GM21447 (cell line): ENCODE data around the gene TIFAB.

ENCODE experiments used
- ATAC-seq: cut with Tn5 transposase; IDR thresholded peaks from one replicate; pipeline ENCODE4 v1.9.1; 2021; ENCODE audit not compliant: unreplicated experiment

Gene TIFAB

DNA sequence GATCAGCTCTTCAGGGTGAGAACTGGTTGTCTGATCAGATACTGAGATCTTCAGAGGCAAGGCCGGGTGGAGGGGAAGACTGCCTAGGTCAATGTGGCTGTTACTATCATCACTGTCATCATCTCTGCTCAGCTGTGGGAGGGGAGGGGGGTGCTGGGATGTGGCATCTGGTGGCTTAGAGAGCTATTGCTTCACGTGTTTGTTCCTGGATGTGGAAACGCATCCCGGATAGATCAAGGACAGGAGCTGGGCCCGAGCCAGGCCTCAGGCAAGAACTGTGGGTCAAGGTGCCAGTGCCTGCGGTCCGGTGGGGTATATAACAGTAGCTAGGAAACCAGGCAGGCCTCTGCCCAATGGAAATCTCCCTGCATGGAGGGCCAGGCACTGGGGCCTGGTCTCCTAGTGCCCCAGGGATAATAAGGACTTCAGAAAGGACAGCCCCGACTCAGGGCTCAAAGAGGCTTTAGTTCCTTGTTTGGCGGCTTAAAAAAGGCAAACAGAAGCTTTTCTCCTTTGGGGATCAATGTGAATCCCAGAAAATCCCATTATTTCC is 30.3 kb upstream of the TIFAB start:
- ATAC-seq, result no peak

DNA sequence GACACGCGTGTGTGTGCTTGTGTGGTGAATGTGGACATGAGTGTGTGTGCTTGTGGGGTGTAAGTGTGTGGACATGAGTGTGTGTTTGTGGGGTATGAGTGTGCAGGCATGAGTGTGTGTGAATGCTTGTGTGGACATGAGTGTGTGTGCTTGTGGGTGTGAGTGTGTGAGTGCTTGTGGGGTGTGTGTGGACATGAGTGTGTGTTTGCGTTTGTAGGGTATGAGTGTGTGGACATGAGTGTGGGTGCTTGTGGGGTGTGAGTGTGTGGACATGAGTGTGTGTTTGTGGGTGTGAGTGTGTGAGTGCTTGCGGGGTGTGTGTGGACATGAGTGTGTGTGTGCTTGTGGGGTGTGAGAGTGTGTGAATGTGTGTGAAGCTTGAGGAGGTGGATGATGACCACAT is 29.8 kb upstream of the TIFAB start:
- no peak for ATAC-seq

DNA sequence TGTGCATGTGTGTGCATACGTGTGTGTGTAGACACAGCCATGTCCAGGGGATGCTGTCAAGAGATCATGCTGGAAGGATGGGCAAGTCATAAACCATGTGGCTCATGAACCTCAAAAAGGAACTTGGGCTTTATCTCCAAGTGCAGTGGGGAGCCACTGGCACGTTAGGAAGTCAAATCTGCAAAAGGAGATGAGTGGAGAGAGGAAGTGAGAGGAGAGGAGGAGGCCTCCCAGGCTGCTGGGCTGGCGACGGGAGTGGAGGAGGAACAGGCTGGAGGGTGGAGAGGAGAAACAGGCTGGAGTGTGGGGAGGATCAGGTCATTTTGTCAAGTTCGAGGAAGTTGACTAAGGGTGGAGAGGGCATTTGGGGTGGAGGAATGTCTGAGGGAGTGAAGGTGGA is 29.2 kb upstream of the TIFAB start:
- ATAC-seq, result no peak

DNA sequence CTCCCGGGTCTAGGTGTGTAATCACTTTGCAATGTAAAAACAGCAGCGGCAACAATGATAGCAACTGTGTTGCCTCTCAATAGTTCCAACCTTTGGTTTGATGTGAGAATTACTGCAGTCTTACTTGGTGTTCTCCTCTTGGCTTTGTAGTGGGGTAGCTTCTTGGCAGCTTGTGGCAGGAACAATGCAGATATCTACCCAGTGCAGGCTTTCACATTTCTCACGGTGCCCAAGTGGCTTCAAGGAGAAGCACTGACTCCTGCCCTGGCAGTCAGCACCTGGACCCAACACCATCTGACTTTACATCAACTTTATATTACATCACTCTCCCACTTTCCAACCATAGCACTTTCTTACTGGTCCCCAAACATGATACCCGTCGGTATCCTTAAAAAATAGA is 28.4 kb upstream of the TIFAB start:
- ATAC-seq, result no peak

DNA sequence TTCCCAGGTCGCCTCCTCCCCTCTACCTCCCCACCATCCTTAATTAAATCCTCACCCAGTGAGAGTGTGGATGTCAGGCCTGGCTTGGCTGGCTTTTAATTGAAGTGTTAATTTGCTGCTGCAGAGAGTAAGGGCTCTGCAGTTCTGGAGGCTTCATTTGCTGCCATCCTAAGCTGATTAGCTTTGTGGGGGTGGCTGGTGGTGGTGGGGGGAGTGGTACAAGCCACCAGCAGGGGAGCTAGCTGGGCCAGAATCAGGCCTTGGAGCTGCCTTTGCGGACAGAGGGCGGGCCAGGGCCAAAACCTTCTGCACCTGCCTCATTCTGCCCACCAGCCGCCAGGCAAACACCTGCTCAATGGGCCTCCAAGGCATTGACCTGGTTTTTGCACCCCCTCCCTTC is 26.8 kb upstream of the TIFAB start:
- ATAC-seq, result no peak

DNA sequence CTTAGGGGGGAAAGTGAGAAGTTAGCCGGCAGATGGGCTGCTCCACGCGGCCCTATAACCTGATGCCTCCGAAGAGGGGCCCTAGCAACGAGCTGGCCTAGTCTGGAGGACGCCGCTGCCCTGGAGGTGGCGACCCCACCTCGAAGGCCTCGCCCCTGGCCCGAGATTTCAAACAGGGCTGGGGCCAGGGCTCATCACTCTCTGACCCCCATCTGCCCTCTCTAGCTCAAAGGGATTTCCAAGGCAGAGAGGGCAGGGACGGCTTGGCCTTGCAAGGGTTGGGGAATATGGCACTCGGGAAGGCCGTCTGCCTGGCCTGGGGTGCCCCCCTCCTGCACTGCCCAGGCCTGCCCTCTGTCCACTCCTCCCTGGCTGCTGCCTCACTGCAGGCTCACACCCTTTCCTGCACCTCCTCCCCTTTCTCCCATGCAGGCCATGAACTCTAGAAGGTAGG is 25.5 kb upstream of the TIFAB start:
- no peak for ATAC-seq

DNA sequence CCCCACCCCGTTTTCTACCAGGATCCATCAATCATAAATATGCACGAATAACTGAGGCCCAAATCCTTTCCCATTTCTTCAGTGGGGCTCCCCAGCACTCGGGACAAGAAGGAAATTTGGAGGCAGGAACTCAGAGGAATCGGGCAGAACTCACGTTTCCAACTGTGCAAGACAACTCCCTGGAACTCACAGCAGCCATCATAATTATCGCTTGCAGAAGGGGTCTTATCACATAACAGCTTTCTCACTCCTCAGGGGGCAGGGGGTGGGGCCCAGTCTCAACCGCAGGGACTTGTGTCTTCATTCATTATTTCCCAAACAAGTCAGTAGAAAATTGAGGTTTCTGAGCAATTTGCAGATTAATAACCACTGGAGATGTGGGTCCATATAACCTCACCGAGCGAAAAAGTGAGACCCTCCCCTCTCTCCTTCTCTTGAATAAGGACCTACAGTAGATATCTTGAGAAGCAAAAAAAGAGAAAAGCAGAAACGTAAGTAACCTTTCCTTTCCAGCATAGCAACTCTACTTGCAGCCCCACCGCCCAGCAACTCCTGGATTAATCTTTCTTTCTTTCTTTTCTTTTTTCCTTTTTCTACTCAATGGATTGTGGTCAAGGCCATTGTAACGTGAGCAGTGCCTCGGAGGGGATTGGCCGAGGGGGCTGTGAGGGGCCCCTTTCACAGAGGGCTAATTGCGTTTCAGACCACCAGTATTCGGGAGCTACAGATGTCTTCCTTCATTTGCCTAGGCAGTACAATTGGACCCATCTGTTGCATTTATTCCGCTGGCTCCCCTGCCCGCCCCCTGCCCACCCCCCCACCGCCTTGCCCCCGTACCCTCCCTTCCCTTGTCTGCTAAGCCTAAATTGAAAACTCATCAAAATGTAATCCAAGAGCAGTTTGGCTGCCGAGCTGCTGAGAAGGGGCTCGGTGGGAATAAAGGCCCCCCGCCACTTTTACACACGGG is 24.7 kb upstream of the TIFAB start:
- no peak for ATAC-seq

DNA sequence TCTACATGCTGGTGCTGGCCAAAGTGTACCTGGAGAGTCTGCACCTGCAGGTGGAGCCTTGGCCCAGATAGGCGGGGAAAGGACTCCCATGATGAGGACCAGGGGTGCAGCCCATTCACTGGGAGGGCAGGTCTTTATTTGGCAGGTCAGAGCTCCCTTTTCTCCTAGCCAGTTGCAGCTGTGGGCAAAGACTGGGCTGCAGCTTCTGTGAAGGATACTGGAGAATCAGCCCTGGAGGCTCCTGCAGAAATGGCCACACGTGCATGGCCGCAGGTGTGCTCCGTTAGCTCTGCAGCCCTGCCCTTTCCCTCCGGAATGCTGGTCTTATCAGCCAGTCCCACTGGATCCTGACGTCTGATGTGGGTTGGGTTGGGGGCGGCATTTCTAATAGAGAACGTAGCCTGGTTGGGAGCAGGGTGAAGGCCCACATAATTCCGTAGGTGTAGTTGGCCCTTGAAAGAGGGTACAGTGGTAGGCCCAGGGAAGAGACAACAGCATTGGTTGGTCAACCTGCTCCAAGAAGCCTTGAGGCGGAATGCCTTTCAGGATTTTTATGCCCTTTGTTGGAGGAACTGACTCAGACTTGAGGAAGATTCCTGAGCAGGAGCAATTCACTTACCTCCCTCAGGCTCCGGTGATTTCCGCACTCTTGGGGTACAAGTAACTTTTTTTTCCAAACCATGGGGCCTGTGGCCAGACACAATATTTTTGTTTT is 22.0 kb upstream of the TIFAB start:
- ATAC-seq, result no peak

DNA sequence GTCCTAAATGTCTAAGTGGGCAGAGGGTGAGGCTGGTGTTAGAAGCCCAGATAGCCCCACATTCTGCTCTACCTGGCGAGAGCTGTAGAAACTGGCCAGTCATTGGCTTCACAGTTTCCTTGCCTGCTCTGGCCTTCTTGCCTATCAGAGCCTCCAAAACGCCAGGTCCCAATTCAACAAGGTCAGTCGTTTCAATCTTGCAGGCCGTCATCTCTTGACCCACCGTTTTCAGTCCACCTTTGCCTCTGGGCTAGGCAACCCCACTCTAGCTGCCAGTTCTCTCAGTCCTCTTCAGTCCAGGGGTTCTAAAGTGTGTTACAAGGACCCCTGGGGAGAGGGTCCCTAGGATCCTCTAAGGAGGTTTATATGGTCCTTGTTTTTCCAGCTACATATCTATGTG is 20.0 kb upstream of the TIFAB start:
- no peak for ATAC-seq

DNA sequence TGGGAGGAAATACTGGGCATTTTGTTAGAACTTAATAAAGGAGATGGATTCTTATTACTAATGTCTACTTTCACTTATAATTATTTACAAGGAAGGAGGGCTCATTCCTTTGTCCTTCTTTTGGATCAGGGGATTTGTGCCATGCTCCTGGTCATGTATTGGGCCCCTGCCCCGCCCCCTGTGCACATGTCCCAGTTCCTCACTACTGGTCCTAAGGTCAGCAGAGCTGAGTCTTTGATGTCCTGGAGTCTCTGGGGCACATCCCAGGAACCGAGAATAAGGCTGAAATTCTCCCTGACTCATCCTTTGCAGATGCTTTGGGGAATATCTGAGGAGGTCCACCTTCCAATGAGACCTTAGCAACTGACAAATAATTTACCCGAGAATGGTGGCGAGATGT is 19.6 kb upstream of the TIFAB start:
- no peak for ATAC-seq

DNA sequence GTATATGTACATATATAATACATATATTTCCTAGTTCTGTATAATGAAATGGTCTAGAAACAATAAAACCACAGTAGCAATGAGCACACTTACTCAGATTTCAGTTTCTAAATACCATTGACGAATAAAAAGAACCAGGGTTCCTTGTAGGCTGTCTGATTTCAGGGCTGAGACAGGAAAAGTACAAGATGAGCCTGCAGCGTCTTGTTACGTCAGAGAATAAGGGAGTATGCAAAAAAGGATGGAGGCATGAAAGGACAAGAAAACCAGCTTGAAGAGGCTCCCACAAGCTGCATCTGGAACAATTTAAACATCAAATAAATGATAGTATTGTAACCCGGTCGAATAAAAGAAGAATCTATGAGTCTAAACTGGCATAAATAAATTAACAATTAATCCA is 17.8 kb upstream of the TIFAB start:
- ATAC-seq, result no peak

DNA sequence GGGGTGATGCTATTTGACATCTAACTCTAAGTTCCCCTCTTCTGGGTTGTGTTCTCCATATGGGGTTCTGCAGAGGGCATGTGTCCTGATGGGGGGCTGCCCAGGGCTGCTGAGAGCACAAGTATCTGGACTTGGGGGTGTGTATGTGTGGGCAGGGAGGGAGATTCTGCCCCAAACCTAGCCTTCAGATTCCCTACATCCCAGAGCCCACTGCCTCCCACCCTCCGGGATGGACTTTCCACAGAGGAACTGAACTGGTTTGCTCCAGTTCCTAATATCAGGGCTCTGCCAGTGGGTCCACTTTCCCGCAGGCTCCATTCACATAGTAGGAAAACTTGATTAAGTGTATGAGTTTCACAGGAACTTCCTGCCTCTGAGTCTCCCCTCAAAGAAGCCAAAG is 16.4 kb upstream of the TIFAB start:
- no peak for ATAC-seq

DNA sequence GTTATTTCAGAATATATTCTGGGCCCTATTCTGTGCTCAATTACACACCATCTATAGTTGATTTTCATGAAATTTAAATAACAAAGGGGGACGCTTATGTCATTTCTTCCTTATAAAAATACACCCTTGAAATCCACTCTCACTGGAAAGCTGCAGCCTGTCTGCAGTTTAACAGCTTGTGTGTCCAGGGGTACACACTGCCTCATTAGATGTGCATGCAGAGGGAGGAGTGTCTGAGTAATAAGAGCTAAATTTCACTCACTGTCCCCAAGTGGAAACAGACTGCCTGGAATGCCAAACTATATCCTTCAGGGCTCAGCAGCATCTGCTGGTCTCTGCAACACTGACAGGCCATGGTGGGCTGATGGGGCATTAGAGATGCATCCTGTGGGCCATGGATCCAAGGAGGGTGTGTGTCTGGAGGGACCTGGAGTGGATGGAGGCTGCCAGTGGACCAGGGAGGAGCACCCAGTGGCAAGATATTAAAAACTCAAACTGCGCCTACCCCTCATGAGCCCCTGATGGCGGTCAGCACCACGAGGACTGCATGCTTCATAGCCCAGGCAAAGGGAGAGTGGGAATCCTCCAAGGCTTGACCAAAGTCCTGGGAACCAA is 15.8 kb upstream of the TIFAB start:
- ATAC-seq, result no peak

DNA sequence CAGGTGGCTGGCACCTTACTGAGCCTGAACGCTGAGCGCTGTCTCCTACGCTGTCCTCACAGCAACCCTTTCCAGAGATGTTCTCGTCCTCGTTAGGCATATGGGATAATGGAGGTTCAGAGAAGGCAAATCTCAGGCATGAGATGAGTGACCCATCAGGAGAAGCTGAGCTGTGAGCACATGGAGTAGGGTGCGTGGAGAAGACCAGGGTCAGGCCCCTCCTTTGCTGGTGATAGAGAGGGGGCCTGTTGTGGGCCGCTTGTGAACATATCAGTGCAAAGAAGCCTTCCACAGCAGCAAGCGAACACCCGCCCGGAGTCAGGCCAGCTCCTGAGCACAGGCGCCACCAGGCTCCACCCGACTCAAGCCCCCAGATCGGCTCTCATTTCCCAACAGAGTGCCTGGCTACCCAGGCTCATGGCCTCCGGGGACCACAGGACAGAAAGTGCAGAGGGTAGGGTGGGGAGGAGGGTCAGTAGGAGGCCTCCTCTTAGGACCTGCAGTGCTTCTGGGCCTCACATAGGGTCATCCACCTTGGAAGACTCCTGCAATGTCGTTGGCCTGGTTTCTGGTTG is 15.0 kb upstream of the TIFAB start:
- no peak for ATAC-seq

DNA sequence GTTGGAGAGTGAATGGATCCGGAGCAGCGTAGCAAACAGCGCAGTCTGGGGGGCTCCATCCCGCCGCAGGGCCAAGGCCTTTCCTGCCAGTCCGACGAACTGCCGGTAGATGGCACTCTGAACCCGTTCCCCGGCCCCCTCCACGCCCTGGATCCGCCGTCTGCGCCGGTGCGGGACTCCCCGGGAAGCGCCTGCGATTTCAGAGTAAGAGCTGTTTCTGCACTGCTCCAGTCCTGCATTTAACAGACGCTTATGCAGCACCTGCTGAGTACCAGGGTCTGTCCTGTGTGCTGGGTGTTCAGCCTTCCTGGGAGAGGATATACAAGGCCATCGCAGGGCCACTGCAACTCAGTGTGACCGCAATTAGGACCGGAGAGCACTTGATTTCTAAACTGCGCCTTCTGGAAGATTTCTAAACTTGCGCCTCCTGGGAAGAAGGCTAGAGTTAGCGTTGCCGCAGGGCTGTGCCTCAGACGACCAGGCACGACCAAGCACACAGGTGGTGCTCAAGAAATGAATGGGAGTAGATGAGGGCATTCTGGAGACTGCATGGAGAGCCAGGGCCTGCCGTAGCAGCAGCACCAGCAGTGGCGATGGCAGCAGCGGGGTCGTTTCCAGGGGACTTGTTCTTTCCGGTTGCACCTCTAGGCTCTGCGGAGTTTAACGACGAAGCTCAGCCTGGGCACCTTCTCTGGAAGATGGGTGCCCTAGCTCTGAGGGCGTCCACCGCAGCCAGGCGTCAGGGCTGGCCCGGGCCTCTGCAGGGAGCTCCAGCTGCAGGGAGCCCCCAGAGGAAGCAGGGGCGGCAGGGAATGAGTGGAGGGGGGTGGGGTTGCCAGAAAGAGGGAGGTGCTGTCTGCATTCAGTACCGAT is 14.3 kb upstream of the TIFAB start:
- ATAC-seq, result no peak

DNA sequence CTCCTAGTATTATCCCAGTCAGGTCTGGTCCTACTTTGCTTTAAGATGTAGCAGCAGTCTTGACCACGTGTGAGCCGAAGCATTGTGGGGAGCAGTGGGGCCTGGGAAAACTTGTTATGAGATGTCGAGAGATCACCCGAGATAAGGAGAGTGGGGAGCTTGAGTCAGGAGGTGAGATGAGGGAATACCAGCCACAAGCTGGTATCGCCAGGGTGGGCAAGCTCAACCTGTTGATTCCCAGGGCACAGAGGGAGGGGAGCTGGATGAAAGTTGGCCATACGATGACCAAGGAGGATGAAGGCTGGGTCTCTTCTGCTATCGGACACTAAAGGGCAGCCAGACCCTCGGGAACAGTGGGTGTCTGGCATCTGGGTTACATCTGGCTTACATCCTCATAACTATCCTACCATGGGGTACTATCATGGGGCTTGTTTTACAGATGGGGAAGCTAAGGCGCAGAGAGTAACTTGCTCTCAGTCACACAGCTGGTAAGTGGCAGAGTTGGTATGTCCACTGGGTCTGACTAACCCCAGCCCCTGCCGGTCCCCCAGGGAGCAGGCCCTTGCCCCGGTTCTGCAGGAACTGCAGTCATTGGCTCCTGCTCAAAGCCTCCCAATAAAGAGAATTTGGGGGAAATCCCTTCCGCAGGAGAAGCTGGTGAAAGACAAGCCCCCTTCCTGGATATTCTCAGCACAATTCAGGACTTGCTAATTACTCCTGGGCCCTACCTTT is 13.4 kb upstream of the TIFAB start:
- ATAC-seq, result no peak

DNA sequence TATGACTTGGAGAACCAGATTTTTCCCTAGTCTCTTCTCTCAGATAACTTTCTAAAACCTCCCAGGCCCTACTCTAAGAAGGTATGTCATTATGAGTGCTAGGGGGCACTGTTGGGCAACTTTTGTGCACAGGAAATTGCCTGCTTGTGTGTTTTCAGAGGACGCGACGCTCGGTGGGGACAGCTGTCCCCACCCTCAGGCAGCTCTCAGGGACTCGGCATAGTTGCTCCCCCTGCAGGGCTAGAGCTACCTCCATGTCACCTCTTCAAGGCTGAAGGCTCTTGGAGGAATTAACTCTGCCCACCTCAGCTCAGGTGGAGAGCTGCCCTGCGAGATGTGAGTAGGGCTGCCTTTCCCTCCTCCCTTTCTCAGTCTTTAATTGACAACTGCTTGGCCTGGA is 10.2 kb upstream of the TIFAB start:
- ATAC-seq, result no peak

DNA sequence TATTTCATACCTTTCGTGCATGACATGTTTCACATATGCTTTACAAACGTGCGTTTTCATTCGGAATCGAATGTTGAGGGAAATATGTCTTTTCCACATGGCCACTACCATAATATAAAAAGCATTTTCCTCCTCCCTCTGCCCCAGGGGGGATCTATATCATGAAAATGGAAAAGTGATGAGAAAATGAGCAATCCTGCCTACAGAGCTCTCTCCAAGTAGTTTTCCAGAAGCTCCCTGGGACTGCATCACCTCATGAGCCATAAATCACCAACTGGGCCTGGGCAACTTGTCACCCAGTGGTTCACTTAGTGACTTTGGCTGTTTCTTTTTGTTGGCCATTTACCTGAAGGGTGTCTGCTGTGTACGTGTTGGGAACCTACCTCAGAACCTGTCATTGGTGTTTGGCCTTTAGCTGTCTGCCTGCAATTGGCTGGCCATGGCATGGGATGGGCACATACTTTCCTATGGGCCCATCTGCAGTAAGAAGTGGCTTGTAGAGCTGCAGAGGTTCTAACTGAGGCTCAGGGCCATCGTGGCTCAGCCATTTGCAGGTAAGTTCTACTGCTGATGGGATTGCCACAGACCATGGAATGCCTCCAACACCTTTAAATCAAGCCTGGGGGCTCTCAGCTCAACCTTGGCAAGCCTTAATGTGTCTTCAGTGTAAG is 9.5 kb upstream of the TIFAB start:
- ATAC-seq, result no peak
